ENCODE data around the gene CPT1B.
"Not testable (repeated sequence)": the region's sequence is repeated elsewhere in the genome, so short reads cannot be mapped to it uniquely, and the experiment has no call there.

The CPT1B gene

GRCh38 chr22:50523458-50523805, 54.8 kb downstream of the CPT1B start:
- TF ChIP-seq ZNF274 (IDR thresholded peaks at IDR 0.05; ENCODE audit: low read depth, low read length), result no peak
- no peak overlapping the region for H3K4me3 ChIP-seq (ENCODE audit: low read length)

GRCh38 chr22:50522806-50523438, 55.3 kb downstream of the CPT1B start:
- no peak overlapping the region for H3K4me3 ChIP-seq (ENCODE audit: low read length)
- TF ChIP-seq ZNF274 (IDR thresholded peaks at IDR 0.05; ENCODE audit: low read depth, low read length), result no peak

- no peak for TF ChIP-seq ZNF274 (IDR thresholded peaks at IDR 0.05; ENCODE audit: low read depth, low read length)
Measured at GRCh38 chr22:50522208-50522805, 55.9 kb downstream of the CPT1B start.

GRCh38 chr22:50521710-50522109, 56.5 kb downstream of the CPT1B start:
- no peak for TF ChIP-seq ZNF274 (IDR thresholded peaks at IDR 0.05; ENCODE audit: low read depth, low read length)
- H3K4me3 ChIP-seq (ENCODE audit: low read length), result no peak overlapping the region

More at GRCh38 chr22:50522208-50522805, 55.9 kb downstream of the CPT1B start:
- H3K4me3 ChIP-seq (ENCODE audit: low read length), result no peak overlapping the region

GRCh38 chr22:50520826-50521453, 57.3 kb downstream of the CPT1B start:
- no peak overlapping the region for H3K4me3 ChIP-seq (ENCODE audit: low read length)
- no peak for TF ChIP-seq ZNF274 (IDR thresholded peaks at IDR 0.05; ENCODE audit: low read depth, low read length)

- not testable (repeated sequence) for H3K4me3 ChIP-seq (ENCODE audit: low read length)
Measured at GRCh38 chr22:50520184-50520583, 58.0 kb downstream of the CPT1B start.

- no peak overlapping the region for H3K4me3 ChIP-seq (ENCODE audit: low read length)
- TF ChIP-seq ZNF274 (IDR thresholded peaks at IDR 0.05; ENCODE audit: low read depth, low read length), result no peak
Measured at GRCh38 chr22:50519151-50519550, 59.1 kb downstream of the CPT1B start.

All from GM08714 (cell line).